OCI-LY7 (cell line): ENCODE measurements around the gene PCCA. TPM values are rescaled to one million over a fixed set of nuclear protein-coding genes. Genes with fewer than 3 reads are reported as not detected.

Experiments
- BruUV-seq: library from RNA; stranded (reverse); fragments of 400-500 nt; replicated peaks from 2 replicates; lab custom pipeline; 2021; lab: Mats Ljungman, UMichigan
- CTCF ChIA-PET: fragments of 300-600 bp; sonication (Branson Sonifier 250); formaldehyde crosslinking; loops from one replicate; lab custom pipeline; 2022; ENCODE audit warnings: antibody characterized with exemption; ENCODE audit not compliant: unreplicated experiment; lab: Charles Lee
- POLR2A ChIA-PET: fragments of 300-600 bp; sonication (Branson Sonifier 250); formaldehyde crosslinking; loops from one replicate; lab custom pipeline; 2022; ENCODE audit warnings: antibody characterized with exemption; lab: Charles Lee
- DNase-seq: peaks from one replicate; pipeline ENCODE4 v3.0.0-alpha.2; 2015; ENCODE audit warnings: low spot score
- H2AFZ ChIP-seq: fragments of 200-600 bp; sonication (generic), shearing (Covaris generic); 2 replicates; pipeline ENCODE4 v1.6.1; 2014; ENCODE audit warnings: mild to moderate bottlenecking, antibody characterized with exemption, low read length, moderate library complexity
- H3K27ac ChIP-seq: fragments of 200-600 bp; sonication (generic); 2 replicates; pipeline ENCODE4 v1.5.1; 2014; ENCODE audit warnings: mixed run types, low read depth, mild to moderate bottlenecking, moderate library complexity, low read length, inconsistent platforms; ENCODE audit not compliant: poor library complexity, severe bottlenecking
- H3K36me3 ChIP-seq: fragments of 200-600 bp; sonication (generic); 2 replicates; pipeline ENCODE4 v1.6.1; 2014; ENCODE audit warnings: mild to moderate bottlenecking, antibody characterized with exemption, low read length, moderate library complexity, mixed read lengths; ENCODE audit not compliant: insufficient read depth
- H3K4me1 ChIP-seq: fragments of 200-600 bp; sonication (generic); 2 replicates; pipeline ENCODE4 v1.5.1; 2014; ENCODE audit warnings: mild to moderate bottlenecking, low read length; ENCODE audit not compliant: insufficient read depth, poor library complexity, severe bottlenecking
- H3K4me2 ChIP-seq: fragments of 200-600 bp; sonication (generic); 2 replicates; pipeline ENCODE4 v1.6.1; 2014; ENCODE audit warnings: mild to moderate bottlenecking, low read length
- H3K4me3 ChIP-seq: fragments of 200-600 bp; sonication (generic); 2 replicates; pipeline ENCODE4 v1.5.1; 2014; ENCODE audit warnings: mild to moderate bottlenecking, low read depth, low read length; ENCODE audit not compliant: poor library complexity, severe bottlenecking
- H3K79me2 ChIP-seq: fragments of 200-600 bp; sonication (generic); 2 replicates; pipeline ENCODE4 v1.6.1; 2016; ENCODE audit warnings: low read depth, mild to moderate bottlenecking, low read length, moderate library complexity, mixed read lengths; ENCODE audit not compliant: insufficient read depth
- H3K9me2 ChIP-seq: fragments of 200-600 bp; sonication (generic); 2 replicates; pipeline ENCODE4 v1.6.1; 2016; ENCODE audit warnings: mild to moderate bottlenecking, low read length, mixed read lengths; ENCODE audit not compliant: insufficient read depth
- H3K9me3 ChIP-seq: fragments of 200-600 bp; sonication (generic); 2 replicates; pipeline ENCODE4 v1.6.1; 2014; ENCODE audit warnings: mild to moderate bottlenecking, mixed run types, low read length, mixed read lengths
- H4K20me1 ChIP-seq: fragments of 200-600 bp; sonication (generic); 2 replicates; pipeline ENCODE4 v1.6.1; 2014; ENCODE audit warnings: mild to moderate bottlenecking, antibody characterized with exemption, low read length, moderate library complexity, mixed read lengths; ENCODE audit not compliant: insufficient read depth
- CTCF ChIP-seq: fragments of 200-600 bp; sonication (generic); conservative IDR thresholded peaks from 2 replicates; pipeline ENCODE4 v1.5.1; 2014; ENCODE audit warnings: mild to moderate bottlenecking, antibody characterized with exemption, low read length, moderate library complexity, mixed read lengths
- EZH2phosphoT487 ChIP-seq: fragments of 200-600 bp; sonication (generic); IDR thresholded peaks from 2 replicates; pipeline ENCODE4 v1.6.1; 2018; ENCODE audit warnings: low read depth, borderline replicate concordance, mild to moderate bottlenecking, mixed run types, antibody characterized with exemption, low read length, moderate library complexity, mixed read lengths
- intact Hi-C: fragments of 100-400 bp; cut with micrococcal nuclease; formaldehyde crosslinking; loops from one replicate; pipeline ENCODE4 v1.10.0; 2022; ENCODE audit not compliant: unreplicated experiment
- total RNA-seq, 2 experiments: library from RNA; depleted of rRNA in 1 of 2; stranded (reverse); fragments of >200 nt in 1 of 2; shearing (Covaris generic) in 1 of 2; gene quantifications; 2 replicates each; pipeline ENCODE4 v1.2.3, GENCODE V29; 2014 to 2022

The PCCA gene
- total RNA-seq, 2 experiments from 2014 or later = 2.7 to 7.2 TPM

- intact Hi-C loops = loop anchor here (10.0 kb wide), 2 partner anchors 862 to 1072 kb away; no protein-coding TSS in a partner anchor
- POLR2A ChIA-PET = interaction anchor here (0.5 kb wide), 1 partner anchor 612 kb away, joined by 6 read pairs; no protein-coding TSS in a partner anchor
- no peaks in the 10 kb centered on the region for H4K20me1 ChIP-seq
- H3K4me3 ChIP-seq = no peak overlapping the region
- H3K79me2 ChIP-seq = no peaks in the 10 kb centered on the region
- CTCF ChIA-PET = no interaction called here
- no peak for DNase-seq
- H3K27ac ChIP-seq = no peak overlapping the region
- H3K4me2 ChIP-seq = no peak overlapping the region
- H3K9me3 ChIP-seq = no peaks in the 10 kb centered on the region
- H2AFZ ChIP-seq = no peak overlapping the region
- H3K4me1 ChIP-seq = no peaks in the 10 kb centered on the region
- TF ChIP-seq EZH2phosphoT487 (no peak), CTCF (no peak)
- H3K9me2 ChIP-seq = no peaks in the 10 kb centered on the region
- BruUV-seq = no TSS peak
- no peaks in the 10 kb centered on the region for H3K36me3 ChIP-seq
Measured at GRCh38 chr13:100517135-100517534, 428.2 kb downstream of the PCCA start.

- Histone ChIP-seq H3K9me2 (no peaks in the 10 kb centered on the region), H4K20me1 (no peaks in the 10 kb centered on the region), H3K36me3 (no peaks in the 10 kb centered on the region), H3K79me2 (no peaks in the 10 kb centered on the region), H3K4me2 (no peak overlapping the region), H2AFZ (no peak overlapping the region), H3K9me3 (no peaks in the 10 kb centered on the region), H3K27ac (no peak overlapping the region), H3K4me1 (no peaks in the 10 kb centered on the region), H3K4me3 (no peak overlapping the region)
- no TSS peak for BruUV-seq
- no peak for TF ChIP-seq CTCF
- no peak for TF ChIP-seq EZH2phosphoT487
- intact Hi-C loops = loop anchor here (10.0 kb wide), 2 partner anchors 863 to 1073 kb away; no protein-coding TSS in a partner anchor
- CTCF ChIA-PET = no interaction called here
- DNase-seq = no peak
- POLR2A ChIA-PET = no interaction called here
Measured at GRCh38 chr13:100517728-100518127, 428.8 kb downstream of the PCCA start.

- no TSS peak for BruUV-seq
- H3K4me3 ChIP-seq = no peak overlapping the region
- H3K27ac ChIP-seq = no peak overlapping the region
- H2AFZ ChIP-seq = no peak overlapping the region
- POLR2A ChIA-PET = no interaction called here
- no peak overlapping the region for H3K4me2 ChIP-seq
- intact Hi-C loops = loop anchor here (10.0 kb wide), 2 partner anchors 864 to 1074 kb away; no protein-coding TSS in a partner anchor
- H3K4me1 ChIP-seq = no peaks in the 10 kb centered on the region
- no peaks in the 10 kb centered on the region for H3K79me2 ChIP-seq
- H3K9me3 ChIP-seq = no peaks in the 10 kb centered on the region
- no peak for TF ChIP-seq CTCF
- no peak for TF ChIP-seq EZH2phosphoT487
- H3K36me3 ChIP-seq = no peaks in the 10 kb centered on the region
- CTCF ChIA-PET = no interaction called here
- DNase-seq = no peak
- no peaks in the 10 kb centered on the region for H4K20me1 ChIP-seq
- no peaks in the 10 kb centered on the region for H3K9me2 ChIP-seq
Measured at GRCh38 chr13:100518394-100519062, 429.6 kb downstream of the PCCA start.
